GM10266 (cell line): ENCODE data around the gene USP24.

Source experiments
- DNase-seq: peaks from one replicate; pipeline ENCODE4 v3.0.0; 2012; ENCODE audit errors: extremely low spot score
- TF ChIP-seq, protein P1 (sequence below): IDR thresholded peaks from 2 replicates; pipeline ENCODE4 v1.5.1; 2012; ENCODE audit warnings: mild to moderate bottlenecking, low read depth; ENCODE audit not compliant: control insufficient read depth, insufficient read depth; ENCODE audit errors: missing control alignments

The USP24 gene

GRCh38 chr1:55063577-55063942 is 151.6 kb downstream of the USP24 start:
- no peak for DNase-seq
- TF ChIP-seq, protein P1, sequence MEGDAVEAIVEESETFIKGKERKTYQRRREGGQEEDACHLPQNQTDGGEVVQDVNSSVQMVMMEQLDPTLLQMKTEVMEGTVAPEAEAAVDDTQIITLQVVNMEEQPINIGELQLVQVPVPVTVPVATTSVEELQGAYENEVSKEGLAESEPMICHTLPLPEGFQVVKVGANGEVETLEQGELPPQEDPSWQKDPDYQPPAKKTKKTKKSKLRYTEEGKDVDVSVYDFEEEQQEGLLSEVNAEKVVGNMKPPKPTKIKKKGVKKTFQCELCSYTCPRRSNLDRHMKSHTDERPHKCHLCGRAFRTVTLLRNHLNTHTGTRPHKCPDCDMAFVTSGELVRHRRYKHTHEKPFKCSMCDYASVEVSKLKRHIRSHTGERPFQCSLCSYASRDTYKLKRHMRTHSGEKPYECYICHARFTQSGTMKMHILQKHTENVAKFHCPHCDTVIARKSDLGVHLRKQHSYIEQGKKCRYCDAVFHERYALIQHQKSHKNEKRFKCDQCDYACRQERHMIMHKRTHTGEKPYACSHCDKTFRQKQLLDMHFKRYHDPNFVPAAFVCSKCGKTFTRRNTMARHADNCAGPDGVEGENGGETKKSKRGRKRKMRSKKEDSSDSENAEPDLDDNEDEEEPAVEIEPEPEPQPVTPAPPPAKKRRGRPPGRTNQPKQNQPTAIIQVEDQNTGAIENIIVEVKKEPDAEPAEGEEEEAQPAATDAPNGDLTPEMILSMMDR, result no peak

DNA sequence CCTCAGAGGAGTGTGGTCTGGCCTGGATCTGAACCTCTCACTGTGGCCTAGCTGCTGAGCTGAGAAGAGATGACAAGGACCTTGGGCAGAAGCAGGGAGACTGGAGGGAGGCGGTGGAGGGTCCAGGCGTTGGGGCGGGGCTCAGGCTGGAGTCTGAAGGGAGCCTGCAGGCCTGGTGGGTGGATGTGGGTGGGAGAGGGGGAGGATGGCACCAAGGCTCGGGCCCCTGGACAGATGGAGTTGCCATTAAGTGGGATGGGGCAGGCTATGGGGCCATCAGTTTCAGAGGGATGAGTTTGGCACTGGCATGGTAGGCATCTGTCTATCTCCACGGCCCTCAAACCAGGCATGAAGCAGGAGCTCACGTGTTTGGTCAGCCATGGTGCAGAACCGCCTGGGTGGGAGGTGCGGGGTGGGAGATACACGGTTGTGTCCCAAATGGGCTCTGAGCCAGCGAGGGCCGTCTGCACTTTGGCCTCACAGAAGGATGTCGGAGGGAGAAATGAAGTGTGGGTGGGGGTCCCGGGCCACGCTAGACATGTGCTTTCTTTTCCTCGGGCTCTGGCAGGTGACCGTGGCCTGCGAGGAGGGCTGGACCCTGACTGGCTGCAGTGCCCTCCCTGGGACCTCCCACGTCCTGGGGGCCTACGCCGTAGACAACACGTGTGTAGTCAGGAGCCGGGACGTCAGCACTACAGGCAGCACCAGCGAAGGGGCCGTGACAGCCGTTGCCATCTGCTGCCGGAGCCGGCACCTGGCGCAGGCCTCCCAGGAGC is 152.2 kb downstream of the USP24 start:
- TF ChIP-seq, protein P1, result no peak
- DNase-seq, result no peak

GRCh38 chr1:55061706-55062321 is 153.3 kb downstream of the USP24 start:
- no peak for DNase-seq
- TF ChIP-seq, protein P1, result no peak

GRCh38 chr1:55061000-55061705 is 154.0 kb downstream of the USP24 start:
- TF ChIP-seq, protein P1, result no peak
- no peak for DNase-seq

DNA sequence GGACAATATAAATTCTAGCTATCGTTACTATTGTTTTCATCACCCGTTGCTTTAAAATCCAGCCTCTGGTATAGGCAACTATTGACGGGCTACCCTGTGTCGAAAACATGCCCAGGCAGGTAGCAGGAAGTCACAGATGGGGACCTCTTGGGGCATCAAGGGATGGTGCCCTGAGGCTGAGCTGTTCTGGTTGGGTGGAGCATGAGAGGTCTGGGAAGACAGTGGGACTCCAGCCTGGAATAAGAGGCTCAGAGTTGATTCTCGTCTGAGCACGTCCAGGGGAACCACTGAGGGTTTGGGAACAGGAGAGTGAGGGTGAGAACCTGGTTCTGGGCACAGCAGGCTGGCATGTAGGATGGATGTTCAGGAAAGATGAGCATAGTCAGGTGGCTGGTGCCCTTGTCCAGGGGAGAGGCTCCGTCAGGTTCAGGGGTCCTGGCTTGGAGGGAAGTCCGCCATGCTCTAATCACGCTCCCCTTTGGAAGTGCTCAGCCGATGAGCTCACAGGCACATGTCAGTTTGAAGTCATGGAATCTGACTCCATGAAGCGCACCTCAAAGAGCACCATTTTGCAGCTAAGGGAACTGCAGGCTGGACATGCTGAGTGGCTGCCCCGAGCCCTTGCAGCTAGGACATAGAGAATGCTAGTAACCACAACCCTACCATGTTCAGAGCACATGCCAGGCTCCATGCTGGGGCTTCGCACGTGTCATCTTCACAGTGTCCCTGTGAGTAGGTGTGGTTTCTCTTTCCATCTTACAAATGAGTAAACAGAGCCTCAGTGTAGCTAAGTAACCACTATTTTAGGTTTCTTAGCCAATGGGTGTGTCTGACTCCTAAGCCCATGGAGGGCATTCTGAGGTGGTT is 154.8 kb downstream of the USP24 start:
- DNase-seq, result no peak
- TF ChIP-seq, protein P1, result no peak

GRCh38 chr1:55059302-55060132 is 155.6 kb downstream of the USP24 start:
- DNase-seq, result no peak
- TF ChIP-seq, protein P1, result no peak
